GDM1 (cell line): ENCODE measurements around the gene RRBP1.

Experiments
- DNase-seq: peaks from one replicate; lab custom pipeline; 2025; lab: John Stamatoyannopoulos, UW

RRBP1 gene

GRCh38 chr20:17682103-17682888 is at the start of gene RRBP1:
Gene RRBP1, minus strand, starts transcription at chr20:17682242. Its CDS starts 21,735 bp downstream, at chr20:17660507.
- peak; percentile 98 for DNase-seq

GRCh38 chr20:17731233-17731632 is 49.2 kb upstream of the RRBP1 start:
- DNase-seq = no peak

- no peak for DNase-seq
Observed at GRCh38 chr20:17730071-17730470, 48.0 kb upstream of the RRBP1 start.

- no peak for DNase-seq
Observed at GRCh38 chr20:17728074-17728473, 46.0 kb upstream of the RRBP1 start.

- DNase-seq = no peak
Observed at GRCh38 chr20:17727351-17727750, 45.3 kb upstream of the RRBP1 start.

GRCh38 chr20:17726902-17727301 is 44.9 kb upstream of the RRBP1 start:
- DNase-seq = no peak

- no peak for DNase-seq
Observed at GRCh38 chr20:17725094-17725835, 43.2 kb upstream of the RRBP1 start.

- DNase-seq = no peak
Observed at GRCh38 chr20:17723301-17723691, 41.3 kb upstream of the RRBP1 start.

GRCh38 chr20:17722493-17723300 is 40.7 kb upstream of the RRBP1 start:
- DNase-seq = no peak

- DNase-seq = no peak
Observed at GRCh38 chr20:17721802-17722486, 39.9 kb upstream of the RRBP1 start.

GRCh38 chr20:17720755-17721154 is 38.7 kb upstream of the RRBP1 start:
- DNase-seq = no peak

- no peak for DNase-seq
Observed at GRCh38 chr20:17716331-17716730, 34.3 kb upstream of the RRBP1 start.

GRCh38 chr20:17715075-17715474 is 33.0 kb upstream of the RRBP1 start:
- DNase-seq = no peak

GRCh38 chr20:17714597-17714996 is 32.6 kb upstream of the RRBP1 start:
- no peak for DNase-seq

- DNase-seq = no peak
Observed at GRCh38 chr20:17712708-17713107, 30.7 kb upstream of the RRBP1 start.

GRCh38 chr20:17712201-17712600 is 30.2 kb upstream of the RRBP1 start:
- DNase-seq = no peak

- DNase-seq = no peak
Observed at GRCh38 chr20:17711267-17711627, 29.2 kb upstream of the RRBP1 start.

GRCh38 chr20:17710379-17711266 is 28.6 kb upstream of the RRBP1 start:
- DNase-seq = no peak

- DNase-seq = no peak
Observed at GRCh38 chr20:17709361-17710293, 27.6 kb upstream of the RRBP1 start.
